ENCODE measurements around the gene LPIN3. TPM values are rescaled to one million over a fixed set of nuclear protein-coding genes. Genes with fewer than 3 reads are reported as not detected.

Gene LPIN3
- total and polyA plus RNA-seq, 2 of the 8 experiments (the other 6 are each of a cell fraction or from before 2014, with no cell fraction given) = 3.7 to 3.9 TPM

DNA sequence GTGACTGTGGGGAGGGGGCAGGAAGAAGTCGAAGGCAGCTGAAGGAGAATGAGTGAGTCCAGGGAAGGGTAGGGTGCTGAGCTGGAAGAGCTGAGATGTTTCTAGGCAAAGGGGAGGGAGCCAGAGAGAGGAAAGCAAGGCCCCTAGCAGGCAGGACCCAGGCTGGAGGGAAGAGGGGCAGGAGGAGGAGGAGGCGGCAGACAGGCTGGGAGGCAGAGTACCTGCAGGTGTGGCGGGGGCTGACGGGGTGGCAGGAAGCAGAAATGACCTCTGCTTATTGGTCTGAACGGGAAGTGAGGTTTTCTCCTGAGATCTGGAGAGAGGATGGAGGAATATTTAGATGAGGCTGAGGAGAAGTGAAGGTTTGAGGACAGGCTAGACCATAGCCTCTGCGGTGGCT is 36.7 kb downstream of the LPIN3 start (continued):
- TF ChIP-seq SP1 (IDR thresholded peaks at IDR 0.05; ENCODE audit: low read depth, low read length) (no peak), CHD1 (IDR thresholded peaks at IDR 0.05; ENCODE audit: low read depth, low read length) (no peak)

Data from H1 (cell line).